PC-3 (cell line): ENCODE measurements around the gene FPR1.

Source experiments
- EZH2 ChIP-seq: fragments of 300-600 bp; sonication (generic); IDR thresholded peaks from one replicate; pipeline ENCODE4 v1.6.1; 2017; ENCODE audit warnings: antibody characterized with exemption, mild to moderate bottlenecking, low read length; ENCODE audit not compliant: unreplicated experiment
- EZH2phosphoT487 ChIP-seq: fragments of 300-600 bp; sonication (generic); IDR thresholded peaks from 2 replicates; pipeline ENCODE4 v1.6.1; 2018; ENCODE audit warnings: mild to moderate bottlenecking, antibody characterized with exemption, low read length, borderline replicate concordance
- TF ChIP-seq, protein P1 (sequence below): fragments of 300-600 bp; sonication (generic); conservative IDR thresholded peaks from 2 replicates; pipeline ENCODE4 v1.5.1; 2017; ENCODE audit warnings: antibody characterized with exemption, low read depth, mild to moderate bottlenecking, low read length

DNA sequence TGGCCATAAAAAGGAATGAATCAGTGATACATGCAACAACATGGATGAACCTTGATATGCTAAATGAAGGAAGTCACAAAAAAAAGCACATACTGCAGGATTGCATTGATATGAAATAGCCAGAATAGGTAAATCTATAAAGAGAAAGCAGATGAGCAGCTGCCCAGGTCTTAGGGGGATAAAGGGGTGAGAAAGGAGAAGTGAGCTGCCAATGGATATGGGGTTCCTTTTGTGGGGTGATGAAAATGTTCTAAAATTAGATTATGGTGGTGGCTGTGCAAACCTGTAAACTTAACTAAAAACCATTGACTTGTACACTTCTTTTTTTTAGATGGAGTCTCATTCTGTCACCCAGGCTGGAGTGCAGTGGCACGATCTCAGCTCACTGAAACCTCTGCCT is 40.0 kb downstream of the FPR1 start:
- TF ChIP-seq, protein P1, sequence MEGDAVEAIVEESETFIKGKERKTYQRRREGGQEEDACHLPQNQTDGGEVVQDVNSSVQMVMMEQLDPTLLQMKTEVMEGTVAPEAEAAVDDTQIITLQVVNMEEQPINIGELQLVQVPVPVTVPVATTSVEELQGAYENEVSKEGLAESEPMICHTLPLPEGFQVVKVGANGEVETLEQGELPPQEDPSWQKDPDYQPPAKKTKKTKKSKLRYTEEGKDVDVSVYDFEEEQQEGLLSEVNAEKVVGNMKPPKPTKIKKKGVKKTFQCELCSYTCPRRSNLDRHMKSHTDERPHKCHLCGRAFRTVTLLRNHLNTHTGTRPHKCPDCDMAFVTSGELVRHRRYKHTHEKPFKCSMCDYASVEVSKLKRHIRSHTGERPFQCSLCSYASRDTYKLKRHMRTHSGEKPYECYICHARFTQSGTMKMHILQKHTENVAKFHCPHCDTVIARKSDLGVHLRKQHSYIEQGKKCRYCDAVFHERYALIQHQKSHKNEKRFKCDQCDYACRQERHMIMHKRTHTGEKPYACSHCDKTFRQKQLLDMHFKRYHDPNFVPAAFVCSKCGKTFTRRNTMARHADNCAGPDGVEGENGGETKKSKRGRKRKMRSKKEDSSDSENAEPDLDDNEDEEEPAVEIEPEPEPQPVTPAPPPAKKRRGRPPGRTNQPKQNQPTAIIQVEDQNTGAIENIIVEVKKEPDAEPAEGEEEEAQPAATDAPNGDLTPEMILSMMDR, result no peak
- no peak for TF ChIP-seq EZH2phosphoT487
- no peak for TF ChIP-seq EZH2
